Measurements from ENCODE around the gene HS2ST1.

Gene HS2ST1

GRCh38 chr1:86965012-86965826 is 50.8 kb downstream of the HS2ST1 start:
- TF ChIP-seq, protein P1, sequence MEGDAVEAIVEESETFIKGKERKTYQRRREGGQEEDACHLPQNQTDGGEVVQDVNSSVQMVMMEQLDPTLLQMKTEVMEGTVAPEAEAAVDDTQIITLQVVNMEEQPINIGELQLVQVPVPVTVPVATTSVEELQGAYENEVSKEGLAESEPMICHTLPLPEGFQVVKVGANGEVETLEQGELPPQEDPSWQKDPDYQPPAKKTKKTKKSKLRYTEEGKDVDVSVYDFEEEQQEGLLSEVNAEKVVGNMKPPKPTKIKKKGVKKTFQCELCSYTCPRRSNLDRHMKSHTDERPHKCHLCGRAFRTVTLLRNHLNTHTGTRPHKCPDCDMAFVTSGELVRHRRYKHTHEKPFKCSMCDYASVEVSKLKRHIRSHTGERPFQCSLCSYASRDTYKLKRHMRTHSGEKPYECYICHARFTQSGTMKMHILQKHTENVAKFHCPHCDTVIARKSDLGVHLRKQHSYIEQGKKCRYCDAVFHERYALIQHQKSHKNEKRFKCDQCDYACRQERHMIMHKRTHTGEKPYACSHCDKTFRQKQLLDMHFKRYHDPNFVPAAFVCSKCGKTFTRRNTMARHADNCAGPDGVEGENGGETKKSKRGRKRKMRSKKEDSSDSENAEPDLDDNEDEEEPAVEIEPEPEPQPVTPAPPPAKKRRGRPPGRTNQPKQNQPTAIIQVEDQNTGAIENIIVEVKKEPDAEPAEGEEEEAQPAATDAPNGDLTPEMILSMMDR (IDR thresholded peaks at IDR 0.05; ENCODE audit: insufficient read depth, low read depth, low read length, missing control alignments), result peak; percentile 79
- peak; percentile 39 for DNase-seq (ENCODE audit: low read depth)
- no peak overlapping the region for H3K4me3 ChIP-seq (ENCODE audit: low read length)

- no peak overlapping the region for H3K4me3 ChIP-seq (ENCODE audit: low read length)
- no peak for DNase-seq (ENCODE audit: low read depth)
- TF ChIP-seq, protein P1 (IDR thresholded peaks at IDR 0.05; ENCODE audit: insufficient read depth, low read depth, low read length, missing control alignments), result no peak
These were observed 51.4 kb downstream of the HS2ST1 start for GRCh38 chr1:86965827-86966182.

- TF ChIP-seq, protein P1 (IDR thresholded peaks at IDR 0.05; ENCODE audit: insufficient read depth, low read depth, low read length, missing control alignments), result no peak
- no peak overlapping the region for H3K4me3 ChIP-seq (ENCODE audit: low read length)
- no peak for DNase-seq (ENCODE audit: low read depth)
These were observed 56.5 kb downstream of the HS2ST1 start for GRCh38 chr1:86970938-86971337.

- TF ChIP-seq, protein P1 (IDR thresholded peaks at IDR 0.05; ENCODE audit: insufficient read depth, low read depth, low read length, missing control alignments), result no peak
- peak; percentile 43 for DNase-seq (ENCODE audit: low read depth)
- peak overlapping the region; percentile 5 for H3K4me3 ChIP-seq (ENCODE audit: low read length)
These were observed 57.3 kb downstream of the HS2ST1 start for GRCh38 chr1:86971778-86972177.

DNA sequence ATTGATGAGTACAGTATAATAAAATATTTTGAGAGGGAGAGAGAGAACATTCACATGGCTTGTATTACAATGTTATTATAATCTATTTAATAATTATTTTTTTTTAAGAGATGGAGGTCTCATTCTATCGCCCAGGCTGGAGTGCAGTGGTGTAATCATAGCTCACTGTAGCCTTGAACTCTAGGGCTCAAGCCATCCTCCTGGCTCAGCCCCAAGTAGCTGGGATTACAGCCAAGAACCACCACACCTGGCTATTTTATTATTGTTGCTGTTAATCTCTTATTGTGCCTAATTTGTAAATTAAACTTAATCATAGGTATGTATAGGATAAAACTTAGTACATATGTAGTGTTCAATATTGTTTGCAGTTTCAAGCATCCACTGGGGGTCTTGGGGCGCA is 57.8 kb downstream of the HS2ST1 start:
- TF ChIP-seq, protein P1 (IDR thresholded peaks at IDR 0.05; ENCODE audit: insufficient read depth, low read depth, low read length, missing control alignments), result no peak
- DNase-seq (ENCODE audit: low read depth), result peak; percentile 24
- H3K4me3 ChIP-seq (ENCODE audit: low read length), result peak overlapping the region; percentile 5

- no peak for DNase-seq (ENCODE audit: low read depth)
- TF ChIP-seq, protein P1 (IDR thresholded peaks at IDR 0.05; ENCODE audit: insufficient read depth, low read depth, low read length, missing control alignments), result no peak
- no peak overlapping the region for H3K4me3 ChIP-seq (ENCODE audit: low read length)
These were observed 61.6 kb downstream of the HS2ST1 start for GRCh38 chr1:86975993-86976550.
